ENCODE data around the gene COL4A2.

Gene COL4A2

DNA sequence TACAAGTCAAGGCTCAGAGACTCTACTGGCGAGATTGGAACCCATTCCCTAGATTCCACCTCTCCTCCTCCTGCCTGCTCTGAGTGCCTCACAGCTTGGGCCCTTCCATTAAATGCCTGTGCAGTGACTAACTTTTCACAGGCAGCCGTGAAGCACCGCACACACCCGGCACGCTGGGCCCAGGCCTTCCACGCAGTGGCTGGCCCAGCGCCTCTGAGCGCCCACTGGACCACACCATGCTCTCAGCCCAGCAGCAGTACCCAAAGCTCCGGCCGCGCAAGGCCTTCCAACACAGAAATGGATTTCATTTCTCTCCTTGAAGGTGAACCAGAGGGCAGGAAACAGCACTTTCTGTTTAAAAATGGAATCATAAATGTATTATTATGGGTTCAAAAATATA lies 228.4 kb downstream of the COL4A2 start:
- H3K4me3 ChIP-seq (ENCODE audit: low read length) = no peak overlapping the region
- no peak for TF ChIP-seq CTCF (conservative IDR thresholded peaks at IDR 0.05; ENCODE audit: low read length)
- no peak for DNase-seq (ENCODE audit: low read depth)

DNA sequence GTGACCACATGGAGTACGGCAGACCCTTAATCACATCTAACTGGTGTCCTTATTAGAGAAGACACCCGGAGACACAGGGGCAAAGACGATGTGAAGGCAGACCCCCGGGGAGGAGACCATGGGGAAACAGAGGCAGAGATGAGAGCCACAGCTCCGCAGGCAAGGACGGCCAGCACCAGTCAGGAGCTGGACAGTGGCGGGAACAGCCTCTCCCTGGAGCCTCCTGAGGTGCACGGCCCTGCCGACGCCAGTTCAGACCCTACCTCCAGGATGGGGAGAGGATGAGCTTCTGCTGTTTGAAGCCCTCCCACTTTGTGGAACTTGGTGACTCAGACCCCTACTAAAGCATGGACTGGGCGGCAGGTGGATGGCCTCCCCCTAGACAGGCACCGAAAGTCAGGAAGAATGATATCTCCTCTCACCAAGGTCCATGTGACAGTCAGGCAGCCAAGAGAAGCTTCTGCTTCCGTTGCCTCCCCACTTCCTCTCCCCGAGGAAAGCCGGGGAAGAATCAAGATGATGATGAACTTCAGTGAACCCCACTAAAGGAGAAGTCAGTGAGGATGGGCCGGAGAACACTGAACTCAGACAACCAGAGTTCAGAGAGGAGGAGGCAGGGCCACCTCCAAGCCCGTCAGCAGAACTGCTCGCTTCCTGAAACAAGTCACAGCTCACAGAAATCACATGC lies 229.1 kb downstream of the COL4A2 start:
- no peak for TF ChIP-seq CTCF (conservative IDR thresholded peaks at IDR 0.05; ENCODE audit: low read length)
- no peak overlapping the region for H3K4me3 ChIP-seq (ENCODE audit: low read length)
- DNase-seq (ENCODE audit: low read depth) = no peak

DNA sequence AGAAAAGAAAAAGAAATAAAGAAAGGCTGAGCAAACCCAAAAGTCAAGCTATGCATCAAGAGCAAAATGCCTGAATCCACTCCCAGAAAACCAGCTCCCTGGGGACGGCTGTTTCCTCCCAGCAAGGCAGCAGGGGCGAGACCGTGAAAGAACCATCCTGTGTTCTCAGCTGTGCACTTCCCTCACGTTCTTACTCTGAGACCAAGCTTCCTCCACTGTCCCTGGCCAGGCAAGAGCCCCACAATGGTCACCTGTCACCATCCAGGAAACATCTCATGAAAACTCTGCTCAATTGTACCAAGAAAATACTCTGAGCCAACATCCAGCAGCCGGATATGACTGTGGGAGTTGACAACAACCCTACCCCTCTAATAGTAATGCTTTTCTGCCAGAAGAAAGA lies 231.5 kb downstream of the COL4A2 start:
- no peak for DNase-seq (ENCODE audit: low read depth)
- no peak for TF ChIP-seq CTCF (conservative IDR thresholded peaks at IDR 0.05; ENCODE audit: low read length)
- H3K4me3 ChIP-seq (ENCODE audit: low read length) = no peak overlapping the region

DNA sequence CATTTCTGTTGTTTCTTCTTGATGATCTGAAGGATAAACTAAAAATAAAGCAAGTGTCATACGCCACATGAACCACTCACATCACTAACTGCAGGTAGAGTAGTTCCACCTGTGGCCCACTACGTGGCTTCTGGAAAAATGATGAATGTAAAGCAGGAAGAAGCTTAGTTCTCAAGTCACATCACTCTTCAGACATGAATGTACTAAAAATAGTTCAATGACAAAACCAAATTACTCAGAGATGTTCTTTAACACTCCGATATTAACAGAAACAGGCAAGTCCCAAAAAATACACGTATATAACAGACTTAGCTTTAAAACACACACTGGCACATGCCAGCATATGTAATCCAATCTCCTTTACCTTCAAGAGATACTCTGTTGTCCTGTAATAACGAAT lies 232.8 kb downstream of the COL4A2 start:
- TF ChIP-seq CTCF (conservative IDR thresholded peaks at IDR 0.05; ENCODE audit: low read length) = no peak
- DNase-seq (ENCODE audit: low read depth) = no peak
- no peak overlapping the region for H3K4me3 ChIP-seq (ENCODE audit: low read length)

DNA sequence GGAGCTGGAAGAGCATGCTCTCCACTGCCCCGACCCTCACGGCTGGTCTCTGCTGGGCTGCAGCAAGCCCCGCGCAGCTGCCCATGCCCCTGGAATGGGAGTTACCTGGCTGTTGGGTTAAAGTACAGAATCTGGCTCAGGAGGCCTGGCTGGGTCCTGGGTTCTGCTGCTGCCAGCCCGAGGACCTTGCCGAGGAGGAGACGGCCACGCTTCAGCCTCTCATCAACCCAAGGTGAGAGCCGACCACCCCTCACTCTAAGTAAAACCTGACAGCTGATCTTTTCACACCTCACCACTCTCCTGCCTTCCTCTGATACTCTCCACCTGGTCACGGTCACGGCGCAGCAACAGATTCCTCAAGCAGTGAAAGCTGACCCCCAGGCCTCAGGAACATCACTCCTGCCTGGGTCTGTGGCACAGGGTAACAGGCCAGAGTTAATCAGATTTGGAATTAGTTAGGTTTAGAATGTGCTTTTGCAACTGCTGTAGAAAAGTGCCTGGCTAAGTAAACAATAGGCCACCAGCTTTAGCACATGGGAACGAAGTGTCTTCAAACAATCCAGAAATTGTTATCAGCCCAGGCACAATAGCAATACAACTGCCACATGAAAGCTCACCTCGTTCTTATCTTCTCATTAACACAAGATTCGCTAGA lies 233.9 kb downstream of the COL4A2 start:
- no peak for DNase-seq (ENCODE audit: low read depth)
- no peak for TF ChIP-seq CTCF (conservative IDR thresholded peaks at IDR 0.05; ENCODE audit: low read length)
- H3K4me3 ChIP-seq (ENCODE audit: low read length) = no peak overlapping the region

GRCh38 chr13:110541526-110541920 lies 234.4 kb downstream of the COL4A2 start:
- H3K4me3 ChIP-seq (ENCODE audit: low read length) = no peak overlapping the region
- TF ChIP-seq CTCF (conservative IDR thresholded peaks at IDR 0.05; ENCODE audit: low read length) = no peak
- peak; percentile 60 for DNase-seq (ENCODE audit: low read depth)

- no peak for DNase-seq (ENCODE audit: low read depth)
- no peak overlapping the region for H3K4me3 ChIP-seq (ENCODE audit: low read length)
- TF ChIP-seq CTCF (conservative IDR thresholded peaks at IDR 0.05; ENCODE audit: low read length) = no peak
Observed at GRCh38 chr13:110542169-110542796, 235.2 kb downstream of the COL4A2 start.

Data from AG10803 (cell line).